Hematopoietic multipotent progenitor cell treated with erythropoietin and hydrocortisone succinate and interleukin-3 and kit ligand, for 4 days (in vitro differentiated cells): ENCODE measurements around the gene PRKCE.

Source experiments
- DNase-seq: peaks from one replicate; pipeline ENCODE4 v3.0.0-alpha.2; 2015

The PRKCE gene

GRCh38 chr2:45729753-45730512 lies 78.5 kb downstream of the PRKCE start:
- peak; percentile 87 for DNase-seq

DNA sequence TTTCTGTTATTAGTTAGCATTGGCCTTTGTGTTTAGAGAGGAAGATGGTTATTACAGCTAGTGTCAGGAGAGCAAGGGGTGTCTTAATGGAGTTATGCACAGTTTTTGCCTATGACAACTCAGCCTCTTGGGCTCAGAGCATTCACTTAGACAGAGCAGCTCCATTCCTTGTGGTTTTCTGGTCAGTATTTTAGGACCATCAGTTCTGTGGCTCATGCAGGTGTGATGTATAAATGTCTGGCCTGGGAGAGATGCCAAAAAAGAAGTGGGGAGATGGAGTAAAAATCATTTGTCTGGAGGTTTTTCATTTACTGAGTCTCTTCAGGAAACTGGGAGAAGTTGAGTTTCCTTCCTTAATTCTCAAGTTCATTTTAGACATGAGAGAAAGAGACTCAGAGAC lies 79.7 kb downstream of the PRKCE start:
- peak; percentile 35 for DNase-seq

DNA sequence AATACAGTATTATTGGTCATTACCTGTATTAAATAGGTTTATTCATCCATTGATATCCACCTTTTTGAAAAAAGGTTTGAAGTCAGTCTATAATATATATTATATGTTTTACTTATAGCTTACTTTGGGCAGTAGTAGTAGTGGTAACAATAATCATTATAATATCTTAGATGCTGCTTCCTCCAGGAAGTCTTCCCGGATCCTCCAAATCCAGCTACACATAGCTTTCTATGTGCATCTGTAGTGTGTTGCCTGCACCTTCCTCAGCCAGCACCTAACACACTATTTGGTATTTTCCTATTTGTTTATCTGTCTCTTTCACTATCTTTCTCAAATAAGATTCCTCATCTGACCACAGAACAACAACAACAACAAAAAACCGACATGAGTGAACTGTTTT lies 81.0 kb downstream of the PRKCE start:
- no peak for DNase-seq

GRCh38 chr2:45732946-45733345 lies 81.5 kb downstream of the PRKCE start:
- DNase-seq, result no peak

DNA sequence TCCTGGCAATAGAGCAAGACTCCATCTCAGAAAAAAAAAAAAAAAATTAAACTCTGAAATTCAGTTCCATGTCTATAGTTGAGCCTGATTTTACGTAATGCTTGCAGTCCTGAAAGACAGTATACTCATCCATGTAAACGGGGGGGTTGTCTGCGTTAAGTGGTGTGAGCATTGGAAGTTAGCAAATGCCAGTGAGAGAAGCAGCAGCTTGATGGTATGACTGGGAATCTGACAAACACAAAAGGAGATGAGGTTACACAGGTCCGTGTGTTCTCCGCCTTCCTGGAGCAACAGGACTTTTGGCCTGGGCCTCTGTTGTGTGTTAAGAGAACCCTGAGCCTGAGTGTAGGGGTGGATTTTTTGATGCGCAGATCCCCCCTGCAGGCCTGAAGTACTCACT lies 82.9 kb downstream of the PRKCE start:
- no peak for DNase-seq

DNA sequence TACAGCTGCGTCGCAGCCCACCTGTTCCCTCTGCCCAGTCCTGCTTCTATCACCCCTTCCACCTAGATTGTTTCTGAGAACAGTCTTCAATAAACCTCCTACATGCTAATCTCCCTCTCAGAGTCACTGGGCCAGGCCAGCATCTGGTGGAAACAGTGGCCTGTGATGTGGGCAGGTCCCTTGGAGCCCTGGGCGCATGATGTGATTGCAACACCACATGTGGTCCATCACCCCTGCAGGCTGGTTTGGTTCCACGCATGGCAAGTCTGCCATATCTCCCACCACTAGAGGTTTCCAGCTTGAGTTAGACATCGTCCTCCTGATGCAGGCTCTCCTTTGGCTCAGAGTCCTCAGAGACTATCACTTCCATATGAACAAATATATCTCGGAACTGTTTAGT lies 83.5 kb downstream of the PRKCE start:
- peak; percentile 68 for DNase-seq

DNA sequence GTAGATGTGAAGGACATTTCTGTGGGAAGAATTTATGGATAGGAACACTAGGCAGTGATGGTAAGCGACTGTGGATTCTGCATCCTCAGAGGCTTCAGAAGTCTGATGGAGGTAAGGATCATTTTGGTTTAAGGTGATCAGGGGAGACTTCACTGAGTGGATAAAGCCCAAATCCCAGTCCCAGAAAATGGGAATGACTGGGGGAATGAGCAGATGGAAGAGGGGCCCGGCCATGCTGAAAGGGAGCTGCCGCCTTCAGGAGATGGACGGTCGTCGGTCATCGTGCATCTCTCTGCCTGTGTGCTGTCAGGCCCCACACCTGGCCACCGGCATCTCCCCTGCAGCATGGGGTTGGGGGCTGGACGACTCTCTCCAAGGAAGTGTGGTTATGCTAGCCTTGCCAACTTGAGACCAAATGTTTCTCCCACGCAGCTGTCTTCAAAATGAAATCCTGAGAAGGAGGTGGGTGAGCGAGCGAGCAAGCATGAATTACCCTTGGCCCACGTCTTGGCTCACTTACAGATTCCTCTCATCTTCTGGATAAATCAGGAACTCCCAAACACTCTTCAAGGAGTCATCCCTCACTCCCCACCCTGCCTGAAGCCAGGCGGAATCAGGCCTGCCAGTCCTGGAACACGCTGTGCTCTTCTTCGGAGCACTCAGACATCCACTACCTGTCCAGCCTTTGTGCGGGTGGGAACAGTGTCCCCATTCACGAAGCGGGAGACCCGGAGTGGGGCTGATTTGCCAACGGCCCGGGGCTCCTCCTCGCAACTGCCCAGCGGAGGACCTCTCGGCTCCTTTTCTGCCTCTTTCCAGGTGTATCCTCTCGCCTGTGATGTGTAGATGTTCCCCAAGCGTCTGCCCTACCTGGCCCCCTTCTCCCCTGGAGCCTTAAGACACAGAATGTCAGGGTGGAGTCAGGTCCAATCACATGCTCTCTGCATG lies 85.6 kb downstream of the PRKCE start:
- no peak for DNase-seq

DNA sequence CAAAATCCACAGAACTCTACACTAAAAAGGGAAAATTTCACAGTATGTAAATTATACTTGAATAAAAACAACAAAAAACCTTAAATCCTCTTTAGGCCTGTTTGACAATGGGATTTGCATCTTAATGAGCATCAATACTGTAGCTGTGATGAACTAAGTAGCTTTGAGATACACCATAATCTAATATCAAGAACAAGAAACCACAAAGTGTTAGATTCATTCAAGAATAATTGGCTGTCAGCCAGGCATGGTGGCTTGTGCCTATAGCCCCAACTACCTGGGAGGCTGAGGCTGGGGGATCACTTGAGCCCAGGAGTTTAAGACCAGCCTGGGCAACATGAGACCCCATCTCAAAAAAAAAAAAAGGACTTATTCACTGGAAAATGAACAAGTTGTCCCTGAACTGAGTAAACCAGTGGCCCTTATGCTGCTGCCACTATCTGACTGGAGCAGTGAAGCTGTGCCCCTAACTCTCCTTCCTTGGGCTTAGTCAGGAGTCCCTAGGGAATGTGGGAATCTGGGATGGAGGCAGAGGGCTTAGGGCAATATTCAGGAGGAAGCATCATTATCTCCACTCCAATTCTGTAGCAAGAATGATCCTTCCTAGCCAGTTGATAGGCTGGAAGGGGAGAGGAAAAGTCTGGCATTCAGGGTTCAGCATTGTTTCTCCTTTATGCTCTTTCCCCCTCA lies 88.5 kb downstream of the PRKCE start:
- DNase-seq, result peak; percentile 66

DNA sequence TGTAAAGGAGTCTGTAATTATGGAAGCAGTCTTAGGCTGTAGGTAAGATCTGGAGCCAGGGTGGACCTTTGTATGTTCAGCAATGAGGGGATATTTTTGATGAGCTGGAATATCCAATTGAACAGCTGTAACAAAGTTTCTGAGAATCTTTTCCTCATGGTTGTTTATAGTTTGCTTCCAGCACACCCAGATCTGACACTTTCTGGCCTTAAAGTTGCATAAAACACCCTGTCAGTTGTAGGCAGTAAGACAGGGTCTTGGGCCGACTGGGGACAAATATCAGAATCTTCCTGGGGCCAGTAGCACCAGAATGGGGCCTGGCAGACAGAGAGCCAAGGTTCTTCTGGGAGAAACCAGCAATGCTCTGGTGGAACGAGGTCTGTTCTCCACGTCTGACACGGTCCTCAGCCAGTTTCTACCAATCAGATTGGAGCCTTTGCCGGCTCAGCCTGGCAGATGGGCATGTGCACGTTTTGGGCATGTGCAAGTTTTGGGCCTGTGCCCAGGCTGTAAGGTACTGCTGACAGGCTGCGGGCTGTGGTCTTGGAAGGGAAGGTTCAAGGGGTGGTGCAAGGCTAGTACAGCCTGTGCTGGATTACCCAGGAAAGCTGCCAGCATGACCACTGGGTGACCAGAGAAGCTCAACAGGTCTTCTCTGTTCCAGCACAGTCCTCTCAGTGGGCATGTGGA lies 89.8 kb downstream of the PRKCE start:
- no peak for DNase-seq

GRCh38 chr2:45743531-45744396 lies 92.3 kb downstream of the PRKCE start:
- DNase-seq, result no peak

DNA sequence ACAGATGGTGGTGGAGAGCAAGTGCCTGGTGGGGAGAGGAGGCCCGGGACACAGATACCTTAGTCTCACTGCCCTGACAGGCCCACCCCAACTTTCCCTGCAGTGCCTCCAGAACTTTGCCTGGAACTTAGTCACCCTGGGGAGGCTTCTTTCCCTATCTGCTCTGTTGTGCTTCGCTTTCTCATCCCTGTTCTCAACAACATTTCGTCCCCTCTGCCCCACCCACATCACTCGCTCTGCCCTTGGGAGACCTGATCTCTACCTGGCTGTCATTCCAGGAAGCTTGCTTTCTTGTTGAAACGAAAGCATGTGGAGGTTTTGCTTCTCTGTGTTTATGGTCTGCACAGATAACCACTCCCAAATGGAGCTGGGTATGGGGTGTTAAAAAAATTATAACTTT lies 93.8 kb downstream of the PRKCE start:
- no peak for DNase-seq

DNA sequence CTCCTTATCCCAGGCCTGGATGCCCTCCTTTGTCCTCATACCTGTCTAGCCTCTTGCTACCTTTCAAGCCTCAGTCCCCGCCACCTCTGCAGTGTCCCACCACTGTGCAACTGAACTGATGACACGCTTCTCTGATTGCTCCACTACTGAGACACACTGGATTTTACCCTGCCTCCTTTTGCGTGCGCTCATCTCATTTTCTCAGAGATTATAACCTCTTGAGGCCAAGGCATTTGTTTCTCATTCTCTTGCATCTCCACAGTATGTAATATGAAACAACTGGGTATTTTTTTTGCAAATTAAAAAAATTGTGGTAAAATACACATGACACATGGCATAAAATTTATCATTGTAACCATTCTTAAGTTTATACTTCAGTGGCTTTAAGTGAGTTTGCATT lies 95.4 kb downstream of the PRKCE start:
- DNase-seq, result no peak

DNA sequence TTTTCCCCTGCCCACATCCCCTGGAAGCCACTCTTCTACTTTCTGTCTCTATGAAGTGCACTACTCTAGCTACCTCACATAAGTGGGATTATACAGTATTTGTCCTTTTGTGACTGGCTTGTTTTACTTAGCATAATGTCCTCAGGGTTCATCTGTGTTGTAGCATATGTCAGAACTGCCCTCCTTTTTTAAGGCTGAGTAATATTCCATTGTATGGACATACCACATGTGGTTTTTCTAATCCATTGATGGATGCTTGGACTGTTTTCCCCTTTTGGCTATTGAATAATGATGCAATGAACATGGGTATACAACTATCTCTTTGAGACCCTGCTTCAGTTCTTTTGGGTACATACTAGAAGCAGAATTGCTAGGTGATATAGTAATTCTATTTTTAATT lies 95.9 kb downstream of the PRKCE start:
- no peak for DNase-seq

GRCh38 chr2:45748239-45748638 lies 96.8 kb downstream of the PRKCE start:
- DNase-seq, result peak; percentile 79

GRCh38 chr2:45750001-45750400 lies 98.5 kb downstream of the PRKCE start:
- peak; percentile 65 for DNase-seq

- DNase-seq, result no peak
Observed at GRCh38 chr2:45750484-45750883, 99.0 kb downstream of the PRKCE start.

- DNase-seq, result no peak
Observed at GRCh38 chr2:45753381-45753780, 101.9 kb downstream of the PRKCE start.

GRCh38 chr2:45754131-45755010 lies 102.9 kb downstream of the PRKCE start:
- no peak for DNase-seq

DNA sequence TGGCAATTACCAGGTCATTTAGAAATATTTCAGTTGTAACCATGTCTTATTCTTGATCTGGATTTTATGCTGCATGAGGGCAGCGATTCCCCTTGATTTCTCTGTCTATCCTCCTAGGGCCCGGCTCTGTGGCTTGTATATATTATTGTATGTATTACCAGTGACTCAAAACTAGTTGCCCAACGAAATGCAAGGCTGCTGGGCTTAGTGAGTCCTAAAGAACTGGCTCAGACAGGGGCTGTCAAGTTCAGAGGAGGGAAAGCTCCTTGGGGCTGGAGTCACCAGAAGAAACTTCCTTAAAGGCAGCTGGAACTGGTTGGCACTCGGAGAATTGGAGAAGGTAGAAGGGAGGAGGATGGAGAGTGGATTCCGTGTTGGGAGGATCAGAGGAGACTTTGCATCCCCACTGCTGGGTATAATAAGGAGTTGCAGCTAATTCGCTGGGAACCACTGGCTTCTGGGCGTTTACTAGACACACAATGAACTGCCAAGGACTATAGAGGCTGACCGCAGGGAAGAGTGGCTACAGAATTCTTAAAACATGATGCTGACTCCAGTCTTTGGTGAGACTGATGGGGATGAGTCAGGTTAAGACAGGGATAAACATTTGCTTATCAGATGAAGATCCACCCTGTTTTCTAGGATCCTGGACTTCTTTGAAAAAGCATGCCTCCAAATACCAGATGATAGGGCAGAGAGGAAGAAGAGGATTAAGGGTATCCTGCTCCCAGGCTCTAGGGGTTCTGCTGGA lies 104.3 kb downstream of the PRKCE start:
- DNase-seq, result no peak

DNA sequence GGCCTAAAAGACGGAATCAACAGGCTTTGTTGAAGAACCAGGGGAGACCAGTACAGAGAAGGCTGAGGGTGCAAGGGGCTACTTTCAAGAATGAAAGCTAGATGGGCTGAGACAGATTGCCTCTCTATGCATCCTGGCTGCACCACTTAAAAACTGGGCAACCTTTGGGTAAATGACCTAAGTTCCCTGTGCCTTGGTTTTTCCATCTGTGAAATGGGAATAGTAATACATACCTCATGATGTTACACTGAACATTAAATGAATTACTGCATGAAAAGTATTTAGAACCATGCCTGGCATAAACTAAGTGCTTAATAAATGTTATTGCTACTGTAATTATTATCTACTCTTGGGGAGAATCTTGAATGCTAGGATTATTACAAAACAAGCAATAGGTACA lies 106.5 kb downstream of the PRKCE start:
- DNase-seq, result no peak
